H4 (cell line): ENCODE data around the gene DNAH14. TPM values are rescaled to one million over a fixed set of nuclear protein-coding genes. Genes with fewer than 3 reads are reported as not detected.
A peak's percentile ranks its signal among the peaks of the same experiment; 100 is the strongest.
"Not testable (repeated sequence)": the region's sequence is repeated elsewhere in the genome, so short reads cannot be mapped to it uniquely, and the experiment has no call there.

Source experiments
- DNase-seq: peaks from one replicate; pipeline ENCODE4 v3.0.0-alpha.2; 2015; ENCODE audit warnings: low spot score
- total RNA-seq: library from RNA; depleted of rRNA; stranded (reverse); fragments of >200 nt; shearing (Covaris generic); gene quantifications from 2 replicates; pipeline ENCODE4 v1.2.3, GENCODE V29; 2014

DNAH14 gene
- total RNA-seq, 1 experiment from 2014 or later, result not detected

DNA sequence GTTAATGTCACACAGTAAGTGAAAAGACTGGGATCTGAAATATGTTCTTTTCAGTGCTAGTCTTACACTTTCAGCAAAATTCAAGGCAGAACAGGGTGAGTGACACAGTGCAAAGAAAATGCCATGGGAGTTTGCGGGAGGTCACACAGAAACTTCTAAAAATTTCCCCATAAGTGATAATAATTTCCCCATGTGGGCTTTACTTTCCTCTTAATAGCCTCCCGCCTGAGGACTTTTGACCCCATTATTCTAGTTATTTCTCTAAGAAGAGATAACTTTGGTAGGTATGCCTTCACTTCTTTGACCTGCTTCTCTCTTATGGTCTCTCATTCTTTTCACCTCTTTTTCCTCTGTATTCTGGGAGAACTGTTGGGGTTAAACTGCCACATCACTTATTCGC lies 8.1 kb upstream of the DNAH14 start:
- DNase-seq, result no peak

DNA sequence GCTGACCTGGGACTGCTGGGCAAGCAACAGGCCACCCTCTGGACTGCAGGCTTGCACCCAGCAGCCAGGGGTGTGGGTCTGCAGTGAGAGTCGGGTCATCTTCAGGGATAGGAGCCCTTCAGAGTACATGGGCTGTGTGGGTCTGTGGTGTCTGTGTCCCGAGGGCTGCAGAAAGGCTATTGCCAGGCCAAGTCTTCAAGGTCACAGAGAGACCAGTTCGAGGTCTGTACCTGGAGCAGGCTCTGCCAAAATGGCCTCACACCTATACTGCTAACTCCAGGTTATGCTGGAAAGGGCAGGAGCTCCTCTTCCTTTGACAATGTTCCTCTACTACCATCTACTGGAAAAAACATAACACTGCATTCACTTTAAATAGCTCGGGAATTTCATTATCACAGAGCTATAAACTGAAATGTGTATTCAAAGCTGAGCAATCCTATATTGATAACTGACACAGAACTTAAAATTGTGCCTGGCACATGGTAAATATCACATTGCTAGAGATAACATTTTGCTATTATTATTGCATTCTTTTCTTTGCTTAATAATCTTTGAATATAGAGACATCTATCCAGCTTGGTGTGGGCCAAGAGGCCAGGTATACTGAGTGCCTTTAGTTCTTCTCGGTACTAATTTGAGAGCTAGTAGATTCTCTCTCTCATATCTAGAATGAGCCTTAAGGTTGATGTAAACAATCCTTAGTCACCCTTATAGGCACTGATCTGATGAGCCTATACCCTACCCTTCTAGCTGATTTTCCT lies 6.9 kb upstream of the DNAH14 start:
- DNase-seq, result peak; percentile 57

DNA sequence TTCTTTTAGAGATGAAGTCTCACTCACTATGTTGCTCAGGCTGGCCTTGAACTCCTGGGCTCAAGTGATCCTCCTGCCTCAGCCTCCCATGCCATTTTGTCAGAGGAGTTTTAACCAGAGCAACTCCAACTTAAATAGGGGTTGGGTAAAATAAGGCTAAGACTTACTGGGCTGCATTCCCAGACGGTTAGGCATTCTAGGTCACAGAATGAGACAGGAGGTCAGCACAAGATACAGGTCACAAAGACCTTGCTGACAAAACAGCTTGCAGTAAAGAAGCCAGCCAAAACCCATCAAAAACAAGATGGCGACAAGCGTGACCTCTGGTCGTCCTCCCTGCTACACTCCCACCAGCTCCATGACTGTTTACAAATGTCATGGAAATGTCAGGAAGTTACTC lies 5.7 kb upstream of the DNAH14 start:
- no peak for DNase-seq

DNA sequence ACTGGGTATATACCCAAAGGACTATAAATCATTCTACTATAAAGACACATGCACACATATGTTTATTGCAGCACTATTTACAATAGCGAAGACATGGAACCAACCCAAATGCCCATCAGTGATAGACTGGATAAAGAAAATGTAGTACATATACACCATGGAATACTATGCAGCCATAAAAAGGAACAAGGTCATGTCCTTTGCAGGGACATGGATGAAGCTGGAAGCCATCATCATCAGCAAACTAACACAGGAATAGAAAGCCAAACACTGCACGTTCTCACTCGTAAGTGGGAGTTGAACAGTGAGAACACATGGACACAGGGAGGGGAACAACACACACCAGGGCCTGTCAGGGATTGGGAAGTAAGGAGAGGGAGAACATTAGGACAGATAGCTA lies 1.8 kb upstream of the DNAH14 start:
- DNase-seq, result not testable (repeated sequence)

DNA sequence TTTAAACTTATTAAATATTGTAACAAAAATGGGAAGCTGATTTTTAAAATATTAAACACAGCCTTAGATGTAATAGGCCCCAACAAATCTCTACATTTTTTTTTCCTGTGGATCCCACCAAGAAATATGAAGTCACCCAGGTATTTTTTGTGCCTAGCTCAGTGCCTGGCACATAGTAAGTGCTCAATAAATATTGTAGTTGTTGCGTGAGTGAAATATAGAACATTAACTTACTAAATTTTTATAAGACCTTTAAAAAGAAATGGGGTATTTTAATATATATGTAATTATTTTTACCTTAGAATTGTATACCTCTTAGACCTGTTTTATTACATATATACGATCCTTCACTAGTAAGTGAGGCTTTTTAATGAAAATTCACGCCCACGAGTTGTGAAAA lies 569 bp upstream of the DNAH14 start:
- DNase-seq, result no peak

DNA sequence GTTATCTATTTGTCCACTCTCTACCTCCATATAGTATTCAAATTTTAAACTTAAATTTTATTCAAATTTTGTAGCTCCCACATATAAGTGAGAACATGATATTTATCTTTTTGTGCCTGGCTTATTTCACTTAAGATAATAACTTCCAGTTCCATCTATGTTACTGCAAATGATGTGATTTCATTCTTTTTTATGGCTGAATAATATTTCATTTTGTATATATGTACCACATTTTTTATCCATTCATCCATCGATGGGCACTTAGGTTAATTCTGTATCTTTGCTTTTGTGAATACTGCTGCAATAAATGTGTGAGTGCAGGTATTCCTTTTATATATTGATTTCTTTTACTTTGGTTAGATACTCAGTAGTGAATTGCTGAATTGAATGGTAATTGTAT lies 2.1 kb downstream of the DNAH14 start:
- no peak for DNase-seq

DNA sequence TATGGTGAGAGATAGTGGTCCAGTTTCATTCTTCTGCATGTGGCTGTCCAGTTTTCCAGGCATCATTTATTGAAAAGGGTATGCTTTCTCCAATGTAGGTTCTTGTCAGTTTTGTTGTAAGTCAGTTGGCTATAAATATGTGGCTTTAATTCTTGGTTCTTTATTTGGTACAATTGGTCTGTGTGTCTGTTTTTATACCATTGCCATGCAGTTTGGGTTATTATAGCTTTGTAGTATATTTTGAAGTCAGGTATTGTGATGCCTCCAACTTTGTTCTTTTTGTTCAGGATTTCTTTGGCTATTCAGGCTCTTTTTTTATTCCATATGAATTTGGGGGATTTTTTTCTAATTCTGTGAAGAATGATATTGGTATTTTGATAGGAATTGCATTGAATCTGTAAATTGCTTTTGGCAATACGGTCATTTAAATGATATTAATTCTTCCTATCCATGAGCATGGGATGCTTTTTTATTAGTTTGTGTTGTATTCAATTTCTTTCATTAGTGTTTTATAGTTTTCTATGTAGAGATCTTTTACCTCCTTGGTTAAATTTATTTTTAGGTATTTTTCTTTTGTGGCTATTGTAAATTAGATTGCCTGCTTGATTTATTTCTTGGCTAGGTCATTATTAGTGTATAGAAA lies 3.3 kb downstream of the DNAH14 start:
- DNase-seq, result no peak

DNA sequence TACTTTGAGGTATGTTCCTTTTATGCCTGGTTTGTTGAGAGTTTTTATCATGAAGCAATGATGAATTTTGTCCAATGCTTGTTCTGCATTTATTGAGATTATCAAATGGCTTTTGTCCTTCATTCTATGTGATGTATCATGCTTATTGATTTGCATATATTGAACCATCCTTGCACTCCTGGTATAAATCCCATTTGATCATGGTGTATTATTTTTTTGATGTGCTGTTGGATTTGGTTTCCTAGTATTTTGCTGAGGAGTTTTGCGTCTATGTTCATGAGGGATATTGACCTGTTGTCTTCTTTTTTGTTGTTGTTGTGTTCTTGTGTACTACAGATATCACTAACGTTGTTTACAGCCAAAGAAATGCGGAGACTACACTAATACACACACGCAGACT lies 4.1 kb downstream of the DNAH14 start:
- no peak for DNase-seq

DNA sequence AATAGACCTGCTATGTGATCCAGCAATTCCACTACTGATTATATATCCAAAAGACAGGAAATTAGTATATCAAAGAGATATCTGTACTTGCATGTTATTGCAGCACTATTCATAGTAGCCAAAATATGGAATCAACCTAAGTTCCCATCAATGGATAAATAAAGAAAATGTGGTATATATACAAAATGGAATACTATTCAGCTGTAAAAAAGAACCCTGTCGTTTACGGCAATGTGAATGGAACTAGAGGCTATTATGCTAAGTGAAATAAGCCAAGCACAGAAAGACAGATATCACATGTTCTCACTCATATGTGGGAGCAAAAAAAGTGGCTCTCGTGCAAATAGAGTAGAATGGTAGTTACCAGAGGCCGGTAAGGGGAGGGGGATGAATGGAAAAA lies 9.2 kb downstream of the DNAH14 start:
- no peak for DNase-seq

DNA sequence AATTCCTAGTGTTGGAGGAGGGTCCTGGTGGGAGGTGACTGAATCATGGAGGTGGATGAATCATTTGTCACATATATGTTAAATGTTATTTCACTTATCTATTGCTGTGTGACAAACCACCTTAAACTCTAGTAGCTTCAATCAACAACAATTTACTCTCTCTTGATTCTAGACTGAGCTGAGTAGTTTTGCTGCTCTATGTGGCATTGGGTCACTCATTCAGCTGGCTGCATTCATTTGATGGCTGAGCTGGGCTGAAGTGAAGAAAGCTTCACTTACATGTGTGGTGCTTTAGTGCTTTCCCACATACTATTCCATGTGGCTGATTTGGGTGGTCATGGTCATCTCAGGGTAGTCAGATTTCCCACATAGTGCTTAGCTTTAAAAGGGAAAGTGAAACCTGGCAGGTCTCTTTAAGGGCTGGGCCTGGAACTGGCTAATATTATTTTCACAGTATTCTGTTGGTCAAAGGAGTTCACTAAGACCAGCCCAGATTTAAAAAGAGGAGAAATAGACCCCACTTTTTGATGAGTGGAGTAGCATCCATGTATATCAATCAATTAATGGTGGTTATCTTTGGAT lies 10.5 kb downstream of the DNAH14 start:
- DNase-seq, result no peak

DNA sequence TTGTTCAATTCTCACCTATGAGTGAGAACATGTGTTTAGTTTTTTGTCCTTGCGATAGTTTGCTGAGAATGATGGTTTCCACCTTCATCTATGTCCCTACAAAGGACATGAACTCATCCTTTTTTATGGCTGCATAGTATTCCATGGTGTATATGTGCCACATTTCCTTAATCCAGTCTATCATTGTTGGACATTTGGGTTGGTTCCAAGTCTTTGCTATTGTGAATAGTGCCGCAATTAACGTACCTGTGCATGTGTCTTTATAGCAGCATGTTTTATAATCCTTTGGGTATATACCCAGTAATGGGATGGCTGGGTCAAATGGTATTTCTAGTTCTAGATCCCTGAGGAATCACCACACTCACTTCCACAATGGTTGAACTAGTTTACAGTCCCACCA lies 11.3 kb downstream of the DNAH14 start:
- not testable (repeated sequence) for DNase-seq

DNA sequence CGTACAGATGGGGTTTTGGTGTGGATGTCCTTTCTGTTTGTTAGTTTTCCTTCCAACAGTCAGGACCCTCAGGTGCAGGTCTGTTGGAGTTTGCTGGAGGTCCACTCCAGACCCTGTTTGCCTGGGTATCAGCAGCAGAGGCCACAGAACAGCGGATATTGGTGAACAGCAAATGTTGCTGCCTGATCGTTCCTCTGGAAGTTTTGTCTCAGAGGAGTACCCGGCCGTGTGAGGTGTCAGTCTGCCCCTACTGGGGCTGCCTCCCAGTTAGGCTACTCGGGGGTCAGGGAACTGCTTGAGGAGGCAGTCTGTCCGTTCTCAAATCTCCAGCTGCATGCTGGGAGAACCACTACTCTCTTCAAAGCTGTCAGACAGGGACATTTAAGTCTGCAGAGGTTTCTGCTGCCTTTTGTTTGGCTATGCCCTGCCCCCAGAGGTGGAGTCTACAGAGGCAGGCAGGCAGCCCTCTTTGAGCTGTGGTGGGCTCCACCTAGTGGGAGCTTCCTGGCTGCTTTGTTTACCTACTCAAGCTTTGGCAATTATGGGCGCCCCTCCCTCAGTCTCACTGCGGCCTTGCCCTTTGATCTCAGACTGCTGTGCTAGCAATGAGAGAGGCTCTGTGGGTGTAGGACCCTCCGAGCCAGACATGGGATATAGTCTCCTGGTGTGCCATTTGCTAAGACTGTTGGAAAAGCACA lies 16.3 kb downstream of the DNAH14 start:
- not testable (repeated sequence) for DNase-seq

DNA sequence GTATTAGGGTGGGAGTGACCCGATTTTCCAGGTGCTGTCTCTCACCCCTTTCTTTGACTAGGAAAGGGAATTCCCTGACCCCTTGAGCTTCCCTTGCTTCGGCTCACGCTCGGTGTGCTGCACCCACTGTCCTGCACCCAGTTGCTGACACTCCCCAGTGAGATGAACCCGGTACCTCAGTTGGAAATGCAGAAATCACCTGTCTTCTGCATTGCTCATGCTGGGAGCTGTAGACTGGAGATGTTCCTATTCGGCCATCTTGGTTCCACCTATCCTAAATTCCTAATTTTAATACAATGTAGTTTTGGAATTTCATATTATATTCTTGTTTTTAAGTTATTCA lies 16.8 kb downstream of the DNAH14 start:
- DNase-seq, result not testable (repeated sequence)

DNA sequence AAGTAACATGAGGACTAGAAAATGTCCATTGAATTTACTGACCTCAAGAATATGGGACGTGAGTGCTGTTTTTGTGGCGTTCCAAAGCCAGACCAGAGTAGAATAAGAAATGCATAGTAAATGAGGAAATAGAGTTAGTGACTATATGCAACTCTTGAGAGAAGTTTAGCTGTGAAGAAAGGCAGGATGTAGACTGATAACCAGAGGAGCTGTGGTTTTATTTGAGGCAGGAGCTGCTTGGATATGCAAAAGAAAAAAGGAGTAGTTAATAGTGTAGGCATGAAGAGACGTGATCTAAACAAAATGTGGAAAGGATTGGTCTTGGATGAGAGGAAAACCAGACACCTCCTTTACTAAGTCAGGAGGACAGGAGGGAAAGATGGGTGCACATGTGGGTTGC lies 28.2 kb downstream of the DNAH14 start:
- no peak for DNase-seq

DNA sequence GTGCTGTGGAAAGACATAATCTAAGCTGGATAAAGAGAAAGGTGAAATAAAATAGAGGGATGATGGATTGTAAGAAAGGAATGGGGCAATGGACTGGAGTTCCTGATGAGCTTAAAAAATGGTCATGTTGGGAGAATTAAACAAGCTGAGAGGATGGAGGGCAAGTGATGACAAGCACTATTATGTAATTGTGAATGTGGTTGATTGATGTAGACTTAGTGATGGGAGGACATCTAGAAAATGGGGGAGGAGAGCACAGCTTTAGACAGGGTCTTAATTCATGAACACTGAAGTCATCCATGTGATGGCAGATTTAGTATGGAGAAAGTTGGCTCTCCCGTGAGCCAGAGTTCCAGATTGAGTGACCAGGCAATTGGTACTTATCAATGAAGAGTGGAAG lies 29.0 kb downstream of the DNAH14 start:
- no peak for DNase-seq

DNA sequence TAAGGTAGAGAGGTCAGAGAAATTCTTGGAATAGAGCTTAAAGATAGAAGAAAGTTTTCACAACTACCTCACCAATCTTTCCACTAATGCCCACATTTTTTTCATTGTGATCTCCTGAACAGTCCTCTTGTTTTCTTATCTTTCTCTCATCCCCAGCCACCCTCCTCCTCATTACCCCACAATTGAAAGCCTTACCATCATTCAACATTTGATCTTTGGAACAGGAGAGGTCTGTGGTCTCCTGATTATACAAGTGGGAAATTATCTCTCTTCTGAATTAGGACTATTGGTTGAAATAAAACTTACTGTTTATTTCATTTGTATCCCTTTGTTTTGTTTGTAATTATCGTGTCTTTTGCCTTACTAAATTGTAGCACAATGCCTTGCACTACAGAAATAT lies 29.6 kb downstream of the DNAH14 start:
- no peak for DNase-seq

DNA sequence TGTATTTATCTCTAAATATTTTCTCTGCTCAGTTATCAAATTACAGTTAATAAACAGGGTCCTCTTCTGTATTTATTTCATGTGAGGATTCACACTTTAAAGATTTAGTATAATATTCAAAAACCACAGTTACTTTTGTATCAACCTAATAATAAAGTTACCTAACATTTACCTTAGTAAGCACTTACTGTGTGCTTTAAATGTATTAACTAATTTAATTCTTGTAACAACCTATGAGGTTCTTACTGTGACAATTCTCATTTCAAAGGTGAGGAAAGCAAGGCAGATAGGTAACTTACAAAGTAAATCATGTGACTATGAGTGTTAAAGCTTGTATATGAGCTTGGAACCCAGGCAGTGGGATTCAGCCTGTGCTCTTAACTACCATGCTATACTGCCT lies 30.2 kb downstream of the DNAH14 start:
- DNase-seq, result no peak

DNA sequence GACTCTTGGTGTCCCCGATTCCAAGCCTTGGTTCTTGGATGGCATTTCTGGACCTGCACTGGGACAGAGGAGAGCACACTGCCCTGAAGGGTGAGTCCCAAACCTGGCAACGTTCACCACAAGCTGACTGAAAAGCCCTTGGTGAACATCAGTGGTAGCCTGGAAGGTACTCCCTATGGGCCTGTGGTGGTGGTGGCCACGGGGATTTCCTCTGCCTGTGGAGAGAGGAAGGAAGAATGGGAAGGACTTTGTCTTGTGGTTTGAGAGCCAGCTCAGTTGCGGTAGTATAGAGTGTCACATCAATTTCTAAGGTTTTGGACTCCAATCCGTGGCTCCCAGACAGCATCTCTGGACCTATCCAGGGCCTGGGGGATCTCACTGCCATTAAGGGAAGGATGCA lies 50.7 kb downstream of the DNAH14 start:
- DNase-seq, result no peak

DNA sequence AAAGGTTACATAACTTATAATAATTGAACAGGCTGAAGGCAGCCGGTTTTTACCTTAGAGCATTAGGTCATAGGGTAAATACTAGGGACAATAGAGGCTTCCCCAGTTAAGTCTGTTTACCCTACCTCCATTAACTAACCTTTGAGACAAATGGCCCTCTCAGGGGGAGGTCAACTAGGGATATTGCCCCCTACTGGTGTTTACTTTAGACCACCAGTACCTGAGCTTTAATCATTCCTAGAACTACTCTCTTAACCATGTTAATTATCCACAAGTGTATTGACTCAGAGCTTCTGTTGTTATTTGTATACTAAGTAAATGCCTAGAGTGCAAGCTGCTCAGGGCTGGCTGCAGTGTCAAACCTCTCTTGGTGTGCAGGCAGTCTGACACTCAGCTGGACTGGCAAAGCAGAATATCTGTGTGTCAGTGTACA lies 52.5 kb downstream of the DNAH14 start:
- not testable (repeated sequence) for DNase-seq

DNA sequence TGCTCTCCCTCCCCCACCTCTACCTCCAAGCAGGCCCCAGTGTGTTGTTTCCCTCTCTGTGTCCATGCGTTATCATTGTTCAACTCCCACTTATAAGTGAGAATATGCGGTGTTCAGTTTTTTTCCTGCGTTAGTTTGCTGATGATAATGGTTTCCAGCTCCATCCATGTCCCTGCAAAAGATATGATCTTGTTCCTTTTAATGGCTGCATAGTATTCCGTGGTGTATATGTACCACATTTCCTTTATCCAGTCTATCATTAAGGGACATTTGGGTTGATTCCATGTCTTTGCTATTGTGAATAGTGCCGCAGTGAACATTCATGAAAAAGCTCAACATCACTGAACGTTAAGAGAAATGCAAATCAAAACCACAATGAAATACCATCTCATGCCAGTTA lies 58.6 kb downstream of the DNAH14 start:
- DNase-seq, result no peak

DNA sequence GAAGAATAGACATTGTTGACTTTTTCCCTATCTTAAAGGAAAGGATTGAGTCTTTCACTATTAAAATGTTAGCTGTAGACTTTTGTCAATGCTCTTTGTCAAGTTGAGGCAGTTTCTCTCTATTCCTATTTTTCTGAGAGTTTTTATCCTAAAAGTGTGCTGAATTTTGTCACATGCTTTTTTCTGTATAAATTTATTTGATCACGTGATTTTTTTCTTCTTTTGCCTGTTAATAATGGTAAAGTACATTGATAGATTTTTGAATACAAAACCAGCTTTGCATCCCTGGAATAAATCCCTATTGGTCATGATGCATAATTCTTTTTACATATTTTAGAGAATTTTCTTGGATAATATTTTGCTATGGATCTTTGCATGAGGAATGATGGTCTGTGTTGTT lies 60.1 kb downstream of the DNAH14 start:
- no peak for DNase-seq

DNA sequence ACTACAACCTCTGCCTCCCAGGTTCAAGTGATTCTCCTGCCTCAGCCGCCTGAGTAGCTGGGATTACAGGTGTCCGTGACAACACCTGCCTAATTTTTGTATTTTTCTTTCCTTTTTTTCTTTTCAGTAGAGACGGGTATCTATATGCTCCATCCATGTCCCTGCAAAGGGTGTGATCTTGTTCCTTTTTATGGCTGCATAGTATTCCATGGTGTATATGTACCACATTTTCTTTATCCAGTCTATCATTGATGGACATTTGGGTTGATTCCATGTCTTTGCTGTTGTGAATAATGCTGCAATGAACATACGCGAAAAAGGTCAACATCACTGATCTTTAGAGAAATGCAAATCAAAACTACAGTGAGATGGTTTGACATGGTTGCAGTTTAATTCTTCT lies 62.1 kb downstream of the DNAH14 start:
- not testable (repeated sequence) for DNase-seq

DNA sequence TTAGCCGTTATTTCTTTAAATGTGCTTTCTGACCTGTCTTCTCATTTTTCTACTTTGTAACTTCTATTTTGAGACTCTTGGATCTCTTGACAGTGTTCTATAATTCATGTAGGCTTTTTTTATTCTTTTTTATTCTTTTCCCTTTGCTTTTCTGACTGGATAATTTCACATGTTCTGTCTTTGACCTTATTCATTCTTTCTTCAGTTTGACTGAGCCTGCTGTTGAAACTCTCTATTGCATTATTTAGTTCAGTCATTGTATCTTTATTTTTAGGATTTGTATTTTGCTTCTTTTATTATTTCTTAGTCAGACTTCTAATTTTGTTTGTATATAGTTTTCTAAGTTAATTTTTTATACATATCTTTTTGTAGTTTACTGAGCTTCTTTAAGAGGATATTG lies 66.1 kb downstream of the DNAH14 start:
- DNase-seq, result no peak
